Ovary (tissue), 9 donors: ENCODE results near the gene ARHGAP29. TPM values are rescaled to one million over a fixed set of nuclear protein-coding genes. Genes with fewer than 3 reads are reported as not detected.

Experiments used
- DNase-seq, 5 donors: peaks; one replicate each; pipeline ENCODE4 v3.0.0-alpha.2; 2019 to 2020
- H3K27ac ChIP-seq, 2 donors: fragments of 200-600 bp; one replicate each; pipeline versions ENCODE4 v1.5.1 to v1.8.0; 2019 to 2022
- H3K27me3 ChIP-seq: fragments of 200-600 bp; one replicate; pipeline ENCODE4 v1.8.0; 2022
- H3K36me3 ChIP-seq: fragments of 200-600 bp; sonication (generic); one replicate; pipeline ENCODE4 v1.5.1; 2019
- H3K4me1 ChIP-seq: one replicate; pipeline ENCODE4 v1.8.1; 2013; ENCODE audit warnings: mild to moderate bottlenecking, moderate library complexity; ENCODE audit not compliant: insufficient read depth
- H3K4me3 ChIP-seq: fragments of 200-600 bp; sonication (generic); one replicate; pipeline ENCODE4 v1.5.1; 2017
- H3K9me3 ChIP-seq, 2 donors: fragments of 200-600 bp in 1 of 2; sonication (generic) in 1 of 2; one replicate each; pipeline versions ENCODE4 v1.5.1 to v1.8.1; 2013 to 2019; ENCODE audit warnings: mild to moderate bottlenecking in 1 of 2, moderate library complexity in 1 of 2
- EP300 ChIP-seq: sonication (generic); formaldehyde crosslinking; IDR thresholded peaks from one replicate; pipeline ENCODE4 v1.6.1; 2017; ENCODE audit warnings: antibody characterized with exemption
- POLR2A ChIP-seq: fragments of 450-650 bp; IDR thresholded peaks from one replicate; pipeline ENCODE4 v1.6.1; 2017; ENCODE audit warnings: antibody characterized with exemption, mild to moderate bottlenecking, moderate library complexity
- WGBS, 3 donors: extraction: QIAGEN DNeasy Blood & Tissue Kit in 1 of 3; methylation state at CpG; one replicate each; pipeline versions ENCODE4 v1.1.5 to v1.1.7; 2013 to 2017; 5-methylcytosine and 5-hydroxymethylcytosine counted together
- intact Hi-C, 4 donors: fragments of 100-400 bp; cut with DNase I; formaldehyde crosslinking; loops; one replicate each; pipeline versions ENCODE4 v1.11.0 to v1.15.1; 2022 to 2023
- polyA plus RNA-seq, 2 donors: library from polyadenylated mRNA; stranded (reverse); fragments of 200-250 nt in 1 of 2; fragments of 350-450 nt in 1 of 2; fragmentation: Illumina TruSeq in 1 of 2; extraction: RNeasy Lipid Tissue Mini Kit (QIAGEN cat#74804) in 1 of 2; gene quantifications; one replicate each; pipeline ENCODE4 v1.2.3, GENCODE V29; 2013 to 2014
- total RNA-seq, 7 donors: library from RNA; depleted of rRNA in 2 of 7; stranded (reverse); fragments of >200 nt in 2 of 7; fragmentation: NEBNext Ultra II Directional in 3 of 7; extraction: Animal tissue kit (Norgen Biotek cat#: 25700) in 3 of 7; gene quantifications; one replicate each; pipeline versions ENCODE4 v1.1.0 to v1.2.4, GENCODE V29; 2016 to 2023
- TF ChIP-seq, protein P1 (sequence below), 3 donors: fragments of 450-650 bp in 2 of 3; fragments of 200-600 bp in 1 of 3; IDR thresholded peaks; one replicate each; pipeline versions ENCODE4 v1.5.1 to v1.8.0; 2016 to 2022; ENCODE audit warnings: antibody characterized with exemption in 3 of 3, mild to moderate bottlenecking in 1 of 3
- donor health status: DM: no; HTN: no; CAD: no; lungs with moderate emphysema.
- donor health status: DM: no; HTN: no; CAD: no.
- donor health status: Bipolar disorder and iron deficiency.
- donor health status: DM: yes; HTN: yes; CAD: no.
- donor health status: DM: no; HTN: no; CAD: no.
- donor health status: DM: yes; HTN: yes; CAD: no.

The ARHGAP29 gene
- total and polyA plus RNA-seq, 9 donors = 7.9 to 51.0 (median 20.3) TPM

DNA sequence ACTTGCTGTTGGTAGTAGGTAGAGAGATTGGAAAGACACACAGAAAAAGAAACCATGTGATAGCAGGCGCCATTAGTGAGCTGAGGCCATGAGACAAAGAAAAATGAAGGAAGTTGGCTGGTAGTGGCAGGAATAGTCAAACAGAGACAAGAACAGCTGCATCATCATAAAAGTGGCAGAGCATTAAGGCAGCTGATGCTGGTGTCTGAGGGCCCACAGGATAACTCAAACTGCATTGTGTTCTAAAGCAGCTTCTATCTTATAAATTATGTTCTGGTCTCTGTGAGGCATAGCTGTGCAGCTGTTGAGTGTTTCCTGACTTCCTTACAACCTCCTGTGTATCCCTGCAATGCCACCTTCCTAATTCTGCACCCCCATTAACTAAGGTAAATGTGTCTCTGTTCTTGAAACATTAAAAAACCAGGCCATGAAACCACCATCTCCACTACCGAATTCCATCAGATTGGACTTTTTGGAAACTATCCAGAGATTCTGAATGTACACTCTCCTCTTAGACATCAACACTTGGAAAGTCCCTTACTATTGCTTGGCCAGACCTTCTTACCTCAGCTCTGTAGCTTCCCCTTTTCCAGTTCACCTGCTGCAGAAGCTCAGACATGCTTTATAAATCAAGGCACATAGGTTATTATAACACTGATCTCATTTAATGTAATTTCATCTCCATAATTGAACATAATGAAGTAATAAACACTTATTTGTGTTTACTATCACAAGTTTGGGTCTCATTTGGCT is 23.4 kb upstream of the ARHGAP29 start:
- Histone ChIP-seq H3K9me3 (no peaks in the 10 kb centered on the region), H3K36me3 (no peaks in the 10 kb centered on the region), H3K27ac (no peak overlapping the region), H3K27me3 (no peaks in the 10 kb centered on the region), H3K4me1 (no peaks in the 10 kb centered on the region), H3K4me3 (no peak overlapping the region)
- intact Hi-C loops = no loop called here
- no peak for DNase-seq
- WGBS, 3 donors = 94 to 98% (median 97%) methylated on average over 2 of the region's 2 CpGs
- TF ChIP-seq, protein P1, sequence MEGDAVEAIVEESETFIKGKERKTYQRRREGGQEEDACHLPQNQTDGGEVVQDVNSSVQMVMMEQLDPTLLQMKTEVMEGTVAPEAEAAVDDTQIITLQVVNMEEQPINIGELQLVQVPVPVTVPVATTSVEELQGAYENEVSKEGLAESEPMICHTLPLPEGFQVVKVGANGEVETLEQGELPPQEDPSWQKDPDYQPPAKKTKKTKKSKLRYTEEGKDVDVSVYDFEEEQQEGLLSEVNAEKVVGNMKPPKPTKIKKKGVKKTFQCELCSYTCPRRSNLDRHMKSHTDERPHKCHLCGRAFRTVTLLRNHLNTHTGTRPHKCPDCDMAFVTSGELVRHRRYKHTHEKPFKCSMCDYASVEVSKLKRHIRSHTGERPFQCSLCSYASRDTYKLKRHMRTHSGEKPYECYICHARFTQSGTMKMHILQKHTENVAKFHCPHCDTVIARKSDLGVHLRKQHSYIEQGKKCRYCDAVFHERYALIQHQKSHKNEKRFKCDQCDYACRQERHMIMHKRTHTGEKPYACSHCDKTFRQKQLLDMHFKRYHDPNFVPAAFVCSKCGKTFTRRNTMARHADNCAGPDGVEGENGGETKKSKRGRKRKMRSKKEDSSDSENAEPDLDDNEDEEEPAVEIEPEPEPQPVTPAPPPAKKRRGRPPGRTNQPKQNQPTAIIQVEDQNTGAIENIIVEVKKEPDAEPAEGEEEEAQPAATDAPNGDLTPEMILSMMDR (IDR thresholded peaks at IDR 0.05) = no peak
- TF ChIP-seq POLR2A (no peak), EP300 (no peak)

DNA sequence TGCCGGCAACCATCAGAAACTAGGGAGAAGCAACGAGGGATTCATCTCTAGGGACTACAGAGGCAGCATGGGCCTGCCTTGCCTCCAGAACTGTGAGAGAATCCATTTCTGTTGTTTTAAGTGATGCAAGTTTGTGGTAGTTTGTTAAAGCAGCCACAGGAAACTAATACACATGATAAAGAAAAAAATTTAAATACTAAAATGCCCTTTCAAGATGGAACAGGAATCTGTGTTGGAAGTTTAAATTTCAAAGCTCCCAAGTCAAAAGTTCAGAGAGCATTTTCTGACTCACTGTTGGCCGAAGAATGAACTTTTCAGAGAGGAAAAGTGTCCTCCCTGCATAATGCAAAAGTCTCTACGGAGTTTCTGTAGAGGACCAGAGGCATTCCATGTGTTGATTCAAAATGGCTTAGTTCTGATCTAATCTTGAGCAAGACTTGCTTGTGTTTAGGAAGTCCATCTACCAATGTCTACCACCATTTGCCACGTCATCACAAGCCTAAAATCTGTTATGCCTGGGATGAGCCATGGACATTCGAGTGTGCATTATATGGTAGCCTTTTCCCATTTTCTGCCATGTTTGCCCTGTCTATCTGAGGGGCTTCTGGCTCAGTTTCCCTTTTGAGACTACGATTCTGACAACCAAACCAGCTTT is 22.4 kb upstream of the ARHGAP29 start:
- Histone ChIP-seq H3K27me3 (no peaks in the 10 kb centered on the region), H3K36me3 (no peaks in the 10 kb centered on the region), H3K4me3 (no peak overlapping the region), H3K27ac (no peak overlapping the region), H3K4me1 (no peaks in the 10 kb centered on the region), H3K9me3 (no peaks in the 10 kb centered on the region)
- TF ChIP-seq, protein P1 (IDR thresholded peaks at IDR 0.05) = no peak
- TF ChIP-seq POLR2A (no peak), EP300 (no peak)
- 85 to 92% (median 91%) methylated on average over 7 of the region's 7 CpGs for WGBS, 3 donors
- no peak for DNase-seq
- intact Hi-C loops = no loop called here

DNA sequence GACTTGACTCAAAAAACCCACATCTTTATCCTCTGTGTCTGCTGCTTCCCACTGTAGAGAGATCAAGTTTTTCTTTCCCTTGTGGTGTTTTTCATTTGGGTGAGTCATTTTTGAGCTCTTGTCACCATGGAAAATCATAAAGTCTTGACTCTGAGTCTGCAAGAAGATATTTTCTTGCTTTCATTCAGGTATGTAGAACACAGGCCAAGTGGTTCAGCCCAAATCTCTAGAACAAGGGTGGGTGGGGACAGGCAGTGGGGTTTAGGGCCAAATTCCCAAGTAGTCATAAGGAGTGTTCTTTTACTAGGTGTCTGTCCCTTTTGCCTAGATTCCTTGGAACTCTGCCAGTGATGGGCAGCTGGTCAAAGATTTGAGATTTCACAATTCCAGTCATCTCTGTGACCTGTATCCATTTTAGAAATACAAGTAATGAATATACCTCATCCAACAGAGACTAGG is 21.5 kb upstream of the ARHGAP29 start:
- no peaks in the 10 kb centered on the region for H3K27me3 ChIP-seq
- no peaks in the 10 kb centered on the region for H3K9me3 ChIP-seq
- intact Hi-C loops = no loop called here
- no peak overlapping the region for H3K4me3 ChIP-seq
- TF ChIP-seq POLR2A = no peak
- TF ChIP-seq, protein P1 (IDR thresholded peaks at IDR 0.05) = no peak
- TF ChIP-seq EP300 = no peak
- peak in 1 of 5 donors; percentile 34 for DNase-seq
- H3K27ac ChIP-seq = no peak overlapping the region
- no peaks in the 10 kb centered on the region for H3K4me1 ChIP-seq
- H3K36me3 ChIP-seq = no peaks in the 10 kb centered on the region

DNA sequence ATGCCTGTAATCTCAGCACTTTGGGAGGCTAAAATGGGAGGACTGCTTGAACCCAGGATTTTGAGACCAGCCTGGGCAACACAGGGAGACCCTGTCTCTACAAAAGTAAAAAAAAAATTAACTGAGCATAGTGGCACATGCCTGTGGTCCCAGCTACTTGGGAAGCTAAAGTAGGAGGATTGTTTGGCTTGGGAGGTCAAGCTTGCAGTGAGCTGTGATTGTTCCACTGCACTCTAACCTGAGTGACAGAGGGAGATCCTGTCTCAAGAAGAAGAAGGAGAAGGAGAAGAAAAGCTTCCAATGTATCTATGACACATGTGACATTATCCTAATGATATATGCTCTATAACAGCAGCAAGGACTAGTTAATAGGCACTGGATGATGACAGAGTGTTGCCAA is 20.1 kb upstream of the ARHGAP29 start:
- H3K27ac ChIP-seq = no peak overlapping the region
- H3K4me3 ChIP-seq = no peak overlapping the region
- DNase-seq = no peak
- H3K27me3 ChIP-seq = no peaks in the 10 kb centered on the region
- TF ChIP-seq, protein P1 (IDR thresholded peaks at IDR 0.05) = no peak
- TF ChIP-seq EP300 (no peak), POLR2A (no peak)
- intact Hi-C loops = no loop called here
- H3K4me1 ChIP-seq = no peaks in the 10 kb centered on the region
- H3K9me3 ChIP-seq = no peaks in the 10 kb centered on the region
- no peaks in the 10 kb centered on the region for H3K36me3 ChIP-seq
